NCI-H146 (cell line): ENCODE data around the gene ROBO2.

Experiments used
- DNase-seq: peaks from one replicate; lab custom pipeline; 2025; lab: John Stamatoyannopoulos, UW

The ROBO2 gene

DNA sequence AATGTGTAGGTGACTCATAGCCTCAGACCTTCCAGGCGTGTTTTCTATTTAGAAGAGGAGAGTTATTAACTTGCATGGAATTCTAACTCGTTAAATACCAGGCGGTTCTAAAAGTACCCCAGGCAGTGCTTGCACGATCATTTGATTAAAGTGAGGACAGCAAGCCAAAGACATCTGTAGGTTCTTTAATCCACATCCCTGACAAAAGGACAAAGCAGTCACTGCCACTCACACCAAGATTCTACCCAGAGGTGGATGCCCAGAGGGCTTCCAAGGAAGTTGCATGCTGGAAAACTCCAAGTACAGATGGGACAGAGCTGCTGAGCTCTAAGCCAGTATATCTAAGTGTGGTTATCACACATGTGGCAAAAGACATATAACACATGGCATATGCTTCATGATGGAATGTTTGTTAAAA is 372.1 kb downstream of the ROBO2 start:
- DNase-seq = no peak

DNA sequence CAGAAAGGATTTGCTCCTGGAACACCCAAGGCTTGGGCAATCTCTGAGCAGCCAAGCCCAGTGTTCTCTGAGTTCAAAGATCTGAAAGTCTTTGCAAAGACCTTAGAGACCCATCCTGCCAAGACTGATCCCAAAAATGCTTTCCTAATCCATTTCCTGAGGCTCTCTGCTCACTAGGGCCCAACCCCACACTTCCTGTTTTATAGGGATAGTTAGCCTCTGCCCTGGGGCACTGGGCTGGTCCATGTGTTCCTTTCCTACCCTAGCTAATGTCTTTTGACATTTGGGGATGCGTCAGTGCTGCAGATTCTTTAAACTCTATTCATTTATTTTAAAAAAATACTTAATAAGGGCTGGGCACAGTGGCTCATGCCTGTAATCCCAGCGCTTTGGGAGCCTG is 372.7 kb downstream of the ROBO2 start:
- no peak for DNase-seq

DNA sequence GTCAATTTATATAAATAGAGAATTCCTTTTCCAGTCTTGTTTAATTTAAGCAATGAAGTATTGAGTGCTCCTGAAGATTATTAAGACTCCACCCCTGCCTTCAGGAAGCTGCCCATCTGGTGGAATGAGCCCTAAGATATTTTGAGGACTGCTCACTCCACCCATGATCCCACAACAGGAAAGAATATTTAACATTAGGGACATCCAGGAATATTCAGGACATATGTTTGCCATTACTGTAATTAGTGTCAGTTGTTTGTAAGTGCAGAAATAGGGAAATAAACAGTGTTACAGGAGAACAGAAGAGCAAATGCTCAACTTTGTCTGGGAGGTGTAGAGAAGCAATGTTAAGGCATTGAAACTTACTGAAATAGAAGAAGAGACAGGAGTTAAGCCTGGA is 375.0 kb downstream of the ROBO2 start:
- DNase-seq = no peak

GRCh38 chr3:77420336-77420735 is 380.4 kb downstream of the ROBO2 start:
- DNase-seq = peak; percentile 47

DNA sequence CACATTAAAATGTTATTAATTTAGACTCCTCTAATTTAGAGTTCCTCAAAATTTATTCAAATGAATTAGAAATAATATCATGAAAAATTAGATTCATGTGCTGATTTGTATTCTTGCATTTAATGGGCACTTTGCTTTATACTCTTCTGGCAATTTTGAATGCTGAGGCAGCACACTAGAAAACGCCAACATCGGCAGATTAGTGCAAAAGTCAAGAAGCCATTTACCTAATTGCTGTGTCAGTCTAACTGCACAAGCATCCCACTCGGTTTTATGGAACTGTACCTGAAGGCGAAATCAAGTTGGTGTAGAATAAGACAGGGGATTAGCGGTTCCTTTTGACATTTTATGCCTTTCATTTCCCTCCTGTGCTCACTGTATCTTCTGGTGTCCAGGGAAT is 382.0 kb downstream of the ROBO2 start:
- no peak for DNase-seq

GRCh38 chr3:77426531-77426930 is 386.6 kb downstream of the ROBO2 start:
- DNase-seq = no peak

GRCh38 chr3:77427528-77427927 is 387.6 kb downstream of the ROBO2 start:
- peak; percentile 77 for DNase-seq

DNA sequence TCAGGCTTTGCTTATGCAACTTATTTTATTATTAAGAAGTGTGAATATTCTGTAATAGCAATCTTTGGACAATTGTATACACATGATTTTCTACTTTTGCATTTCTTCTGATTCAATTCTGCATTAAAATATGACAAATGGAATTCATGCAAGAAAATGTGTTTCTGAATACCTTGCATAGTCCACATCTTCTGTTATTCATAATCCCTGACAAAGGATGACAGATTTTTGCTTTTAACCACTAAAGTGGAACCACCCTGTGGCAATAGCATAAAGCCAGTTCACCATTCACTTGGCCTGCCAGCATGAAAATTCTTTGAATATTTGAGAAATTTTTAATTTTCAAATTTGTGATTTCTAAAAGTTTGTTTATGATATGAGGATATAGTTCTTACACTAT is 397.0 kb downstream of the ROBO2 start:
- DNase-seq = no peak

GRCh38 chr3:77446084-77446483 is 406.2 kb downstream of the ROBO2 start:
- no peak for DNase-seq

GRCh38 chr3:77446761-77447160 is 406.9 kb downstream of the ROBO2 start:
- DNase-seq = no peak

- no peak for DNase-seq
Observed at GRCh38 chr3:77449459-77450350, 409.8 kb downstream of the ROBO2 start.

GRCh38 chr3:77456431-77456830 is 416.5 kb downstream of the ROBO2 start:
- DNase-seq = no peak

DNA sequence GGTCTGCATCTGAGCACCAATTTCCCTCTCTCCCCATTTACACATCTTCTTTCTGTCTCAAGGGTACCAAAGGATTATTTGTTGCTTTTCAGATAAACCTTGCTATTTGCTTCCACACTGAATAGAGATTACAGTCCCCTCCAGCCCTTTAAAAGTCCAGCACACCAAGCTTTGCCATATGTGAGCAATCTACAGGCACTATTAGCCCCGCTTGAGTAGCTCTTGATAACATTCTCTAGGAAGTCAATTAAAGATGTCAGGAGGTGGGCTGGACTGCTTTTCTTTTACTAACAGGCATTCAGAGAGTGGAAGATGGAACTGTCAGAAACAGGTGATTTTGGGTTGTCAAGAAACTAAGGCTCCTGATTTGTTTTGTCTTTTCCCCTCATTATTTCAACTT is 417.0 kb downstream of the ROBO2 start:
- DNase-seq = peak; percentile 41

DNA sequence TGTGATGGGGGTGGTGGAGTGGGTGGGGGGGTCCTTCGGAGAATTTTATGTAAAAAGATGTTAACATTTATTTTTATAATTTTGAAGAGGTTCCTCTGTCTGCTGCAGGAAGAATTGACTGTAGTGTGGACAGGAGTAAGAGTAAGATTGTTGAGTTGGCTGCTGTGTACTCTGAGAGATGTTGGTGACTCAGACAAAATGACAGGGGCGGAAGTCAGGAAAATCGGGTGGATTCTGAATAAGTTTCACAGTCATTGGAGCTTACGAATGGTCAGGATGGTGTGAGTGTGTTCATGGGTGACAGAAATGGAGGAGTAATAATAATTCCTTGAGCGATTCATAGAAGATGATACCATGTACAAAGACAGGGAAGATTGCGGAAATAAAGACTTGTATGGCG is 420.0 kb downstream of the ROBO2 start:
- DNase-seq = no peak

- no peak for DNase-seq
Observed at GRCh38 chr3:77460326-77460725, 420.4 kb downstream of the ROBO2 start.

- no peak for DNase-seq
Observed at GRCh38 chr3:77462951-77463350, 423.1 kb downstream of the ROBO2 start.

DNA sequence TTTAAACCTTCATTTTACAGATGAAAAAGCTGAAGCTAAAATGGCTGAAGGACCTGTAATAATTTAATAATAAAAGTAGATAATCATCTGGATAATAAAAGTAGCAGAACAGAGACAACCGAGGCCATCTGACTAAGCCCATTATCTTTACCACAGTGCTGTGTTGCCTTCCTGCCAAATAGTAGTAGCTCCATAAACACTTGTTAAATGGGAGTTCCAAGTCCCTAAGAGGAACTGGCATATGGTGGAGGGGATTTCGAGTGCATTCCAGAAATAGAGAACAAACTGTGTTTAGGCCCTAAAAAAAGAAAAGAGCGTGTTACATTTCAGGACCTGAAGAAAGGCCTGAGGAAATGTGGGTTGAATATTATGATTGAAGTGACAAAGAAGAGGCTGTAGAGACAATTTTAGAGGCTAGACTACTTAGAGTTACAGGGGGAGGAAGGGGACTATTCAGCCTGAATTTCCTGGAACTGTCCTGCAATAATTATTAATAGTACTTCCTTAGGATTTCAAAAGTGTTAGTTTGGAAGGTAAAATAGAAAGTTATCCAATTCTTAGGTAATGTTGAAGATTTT is 424.3 kb downstream of the ROBO2 start:
- no peak for DNase-seq

- no peak for DNase-seq
Observed at GRCh38 chr3:77466562-77467115, 426.7 kb downstream of the ROBO2 start.

DNA sequence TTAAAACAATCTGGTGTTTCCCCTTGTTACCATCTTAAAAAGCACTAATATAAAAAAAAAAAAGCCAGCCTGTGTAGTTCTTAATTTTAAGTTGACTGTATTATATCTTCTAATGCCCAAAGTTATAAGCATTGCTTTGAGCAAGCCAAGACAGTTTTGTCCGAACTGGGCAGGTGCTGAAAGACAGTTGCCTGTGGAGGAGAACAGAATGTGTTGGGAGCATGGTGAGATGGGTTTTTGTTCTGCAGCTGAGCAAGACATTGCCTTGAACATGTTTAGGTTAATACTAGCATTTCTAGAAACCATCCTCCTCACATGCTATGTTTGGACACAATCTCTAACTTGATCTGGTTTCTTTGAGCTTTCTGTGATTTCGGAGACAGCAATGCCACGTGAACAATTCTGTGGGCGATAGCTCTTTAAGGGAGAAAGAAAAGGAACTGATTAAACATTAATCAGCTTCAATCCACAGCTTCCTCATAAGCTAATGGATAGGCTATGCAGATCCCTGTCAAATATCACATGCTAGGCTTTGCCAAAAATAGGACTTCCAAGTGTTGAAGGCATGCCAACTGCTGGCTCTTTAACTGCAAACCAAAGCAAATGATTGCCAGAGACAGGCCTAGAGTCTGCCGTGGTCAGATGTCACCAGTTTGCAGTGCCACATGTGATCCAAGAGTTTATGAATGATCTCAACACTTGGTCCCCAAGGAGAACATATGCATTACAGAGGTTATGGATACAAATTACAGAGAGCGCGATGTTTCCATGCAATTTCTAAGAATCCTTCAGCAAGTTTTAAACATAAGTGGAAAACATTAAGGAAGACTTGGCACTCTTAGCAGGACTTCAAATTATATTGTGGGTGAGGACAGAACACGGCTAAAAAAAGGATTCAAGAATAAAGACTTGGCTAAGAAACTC is 428.1 kb downstream of the ROBO2 start:
- no peak for DNase-seq

GRCh38 chr3:77468626-77469020 is 428.7 kb downstream of the ROBO2 start:
- no peak for DNase-seq

DNA sequence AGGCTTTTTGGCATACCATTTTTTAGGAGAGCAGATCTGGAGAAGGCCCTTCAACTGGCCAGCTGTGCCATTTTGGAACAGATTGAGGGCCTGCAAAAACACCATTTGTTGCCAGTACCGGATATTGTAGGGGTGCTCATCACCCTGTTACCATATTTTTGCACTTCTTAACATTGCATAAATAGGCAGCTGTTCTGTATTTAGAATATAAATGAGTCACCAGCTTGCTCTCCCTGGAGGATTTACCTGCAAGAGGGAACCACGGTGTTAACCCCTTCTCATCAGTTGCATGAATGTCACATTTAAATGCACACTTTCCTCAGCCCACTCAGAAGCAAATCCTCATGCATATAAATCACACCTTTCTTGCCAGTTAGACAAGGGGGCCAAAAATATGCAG is 435.6 kb downstream of the ROBO2 start:
- no peak for DNase-seq

DNA sequence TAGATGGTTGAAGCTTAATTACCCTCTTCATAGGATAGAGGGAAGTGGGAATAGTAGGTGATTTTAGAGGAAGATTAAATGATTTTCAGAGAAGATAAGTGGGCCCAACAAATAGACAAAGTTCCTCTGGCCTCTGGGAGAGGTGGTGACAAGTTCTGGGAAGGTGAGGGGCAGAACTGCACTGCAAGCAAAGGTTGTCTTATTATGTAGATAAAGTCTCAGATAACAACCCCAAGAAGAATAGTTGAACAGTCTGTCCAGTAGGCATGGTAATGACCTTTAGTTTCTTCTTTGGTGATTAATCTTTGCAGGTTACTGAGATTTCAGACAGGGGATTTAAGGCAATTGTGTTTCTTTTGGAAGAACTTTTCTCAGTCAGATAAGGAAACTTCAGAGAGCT is 439.1 kb downstream of the ROBO2 start:
- no peak for DNase-seq
